Fibroblast of mammary gland (primary cell): ENCODE measurements around the gene AP1B1.

Experiments
- DNase-seq: peaks from one replicate; pipeline ENCODE4 v3.0.0-alpha.2; 2010; ENCODE audit warnings: low read depth
- H3K4me3 ChIP-seq: 2 replicates; pipeline ENCODE4 v1.5.1; 2011; ENCODE audit warnings: low read depth, mild to moderate bottlenecking, low read length, moderate library complexity; ENCODE audit not compliant: control insufficient read depth
- TF ChIP-seq, protein P1 (sequence below): conservative IDR thresholded peaks from 2 replicates; pipeline ENCODE4 v1.5.1; 2011; ENCODE audit warnings: low read depth, low read length, inconsistent platforms; ENCODE audit not compliant: control insufficient read depth, insufficient read depth

The AP1B1 gene

DNA sequence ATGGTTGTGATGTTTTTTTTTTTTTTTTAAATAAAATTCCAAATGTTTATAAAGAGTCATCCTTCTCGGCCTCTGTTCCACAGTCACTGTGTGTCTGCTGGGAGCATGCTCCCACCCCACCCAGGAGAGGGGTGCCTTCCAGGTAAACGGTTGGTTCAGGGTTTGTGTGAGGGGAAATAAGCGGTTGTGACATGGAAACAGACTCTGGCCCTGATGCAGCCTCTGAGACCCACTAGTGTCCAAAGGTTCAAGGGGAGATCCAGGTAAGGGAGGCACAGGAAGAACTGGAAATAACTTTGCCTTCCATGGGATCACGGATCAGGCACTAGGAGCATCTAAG lies 87.9 kb downstream of the AP1B1 start:
- no peak overlapping the region for H3K4me3 ChIP-seq
- TF ChIP-seq, protein P1, sequence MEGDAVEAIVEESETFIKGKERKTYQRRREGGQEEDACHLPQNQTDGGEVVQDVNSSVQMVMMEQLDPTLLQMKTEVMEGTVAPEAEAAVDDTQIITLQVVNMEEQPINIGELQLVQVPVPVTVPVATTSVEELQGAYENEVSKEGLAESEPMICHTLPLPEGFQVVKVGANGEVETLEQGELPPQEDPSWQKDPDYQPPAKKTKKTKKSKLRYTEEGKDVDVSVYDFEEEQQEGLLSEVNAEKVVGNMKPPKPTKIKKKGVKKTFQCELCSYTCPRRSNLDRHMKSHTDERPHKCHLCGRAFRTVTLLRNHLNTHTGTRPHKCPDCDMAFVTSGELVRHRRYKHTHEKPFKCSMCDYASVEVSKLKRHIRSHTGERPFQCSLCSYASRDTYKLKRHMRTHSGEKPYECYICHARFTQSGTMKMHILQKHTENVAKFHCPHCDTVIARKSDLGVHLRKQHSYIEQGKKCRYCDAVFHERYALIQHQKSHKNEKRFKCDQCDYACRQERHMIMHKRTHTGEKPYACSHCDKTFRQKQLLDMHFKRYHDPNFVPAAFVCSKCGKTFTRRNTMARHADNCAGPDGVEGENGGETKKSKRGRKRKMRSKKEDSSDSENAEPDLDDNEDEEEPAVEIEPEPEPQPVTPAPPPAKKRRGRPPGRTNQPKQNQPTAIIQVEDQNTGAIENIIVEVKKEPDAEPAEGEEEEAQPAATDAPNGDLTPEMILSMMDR: no peak
- no peak for DNase-seq

DNA sequence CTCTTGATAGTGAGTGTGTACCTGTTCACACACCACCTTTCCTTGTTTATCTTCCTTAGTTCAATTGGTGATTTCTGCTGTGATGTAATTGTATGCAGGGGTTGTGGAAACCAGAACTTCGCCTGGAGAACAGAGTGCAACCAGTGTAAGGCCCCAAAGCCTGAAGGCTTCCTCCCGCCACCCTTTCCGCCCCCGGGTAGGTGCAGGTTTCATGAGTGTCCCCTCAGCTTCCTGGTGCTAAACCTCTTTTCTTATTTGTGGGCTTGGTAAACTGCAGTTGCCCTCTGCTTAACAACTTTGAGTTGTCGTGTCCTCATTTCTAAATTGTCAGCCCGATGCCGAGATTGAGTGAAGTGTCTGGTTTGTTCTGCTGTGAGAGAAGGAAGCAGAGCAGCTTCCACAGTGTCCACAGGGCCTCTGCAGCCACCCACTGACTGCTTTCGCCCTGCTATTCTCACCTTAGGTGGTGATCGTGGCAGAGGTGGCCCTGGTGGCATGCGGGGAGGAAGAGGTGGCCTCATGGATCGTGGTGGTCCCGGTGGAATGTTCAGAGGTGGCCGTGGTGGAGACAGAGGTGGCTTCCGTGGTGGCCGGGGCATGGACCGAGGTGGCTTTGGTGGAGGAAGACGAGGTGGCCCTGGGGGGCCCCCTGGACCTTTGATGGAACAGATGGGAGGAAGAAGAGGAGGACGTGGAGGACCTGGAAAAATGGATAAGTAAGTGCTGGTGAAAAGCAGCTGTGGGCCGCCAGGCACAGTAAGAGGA lies 89.1 kb downstream of the AP1B1 start:
- DNase-seq: no peak
- H3K4me3 ChIP-seq: no peak overlapping the region
- TF ChIP-seq, protein P1: no peak

DNA sequence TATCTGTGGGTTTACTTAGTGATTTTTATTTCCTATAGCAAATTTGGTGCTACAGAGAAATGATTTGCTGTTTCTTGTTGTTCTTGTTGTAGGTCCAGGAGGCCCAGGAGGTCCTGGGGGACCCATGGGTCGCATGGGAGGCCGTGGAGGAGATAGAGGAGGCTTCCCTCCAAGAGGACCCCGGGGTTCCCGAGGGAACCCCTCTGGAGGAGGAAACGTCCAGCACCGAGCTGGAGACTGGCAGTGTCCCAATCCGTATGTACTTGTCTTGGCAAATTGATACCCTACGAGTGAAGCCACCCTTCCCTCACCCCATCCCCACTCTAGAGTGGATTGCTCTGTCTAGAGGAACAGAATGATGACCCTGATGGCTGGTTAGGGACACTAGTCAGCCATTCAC lies 89.7 kb downstream of the AP1B1 start:
- DNase-seq: no peak
- no peak overlapping the region for H3K4me3 ChIP-seq
- TF ChIP-seq, protein P1: no peak

DNA sequence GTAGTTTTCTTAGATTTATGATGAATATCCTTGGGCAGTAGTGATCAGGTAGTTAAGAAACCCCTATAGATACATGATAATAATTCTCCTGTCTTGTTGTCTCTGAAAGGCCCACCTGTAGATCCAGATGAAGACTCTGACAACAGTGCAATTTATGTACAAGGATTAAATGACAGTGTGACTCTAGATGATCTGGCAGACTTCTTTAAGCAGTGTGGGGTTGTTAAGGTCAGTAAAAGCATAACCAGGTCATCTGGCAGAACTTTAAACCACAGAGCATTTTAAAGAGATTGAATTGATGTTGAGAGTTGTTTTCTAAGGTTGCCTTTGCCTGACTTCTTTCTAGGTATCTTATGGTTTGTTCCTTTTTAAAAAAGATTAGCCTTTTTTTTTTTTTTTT lies 96.0 kb downstream of the AP1B1 start:
- no peak for DNase-seq
- TF ChIP-seq, protein P1: no peak
- H3K4me3 ChIP-seq: no peak overlapping the region

DNA sequence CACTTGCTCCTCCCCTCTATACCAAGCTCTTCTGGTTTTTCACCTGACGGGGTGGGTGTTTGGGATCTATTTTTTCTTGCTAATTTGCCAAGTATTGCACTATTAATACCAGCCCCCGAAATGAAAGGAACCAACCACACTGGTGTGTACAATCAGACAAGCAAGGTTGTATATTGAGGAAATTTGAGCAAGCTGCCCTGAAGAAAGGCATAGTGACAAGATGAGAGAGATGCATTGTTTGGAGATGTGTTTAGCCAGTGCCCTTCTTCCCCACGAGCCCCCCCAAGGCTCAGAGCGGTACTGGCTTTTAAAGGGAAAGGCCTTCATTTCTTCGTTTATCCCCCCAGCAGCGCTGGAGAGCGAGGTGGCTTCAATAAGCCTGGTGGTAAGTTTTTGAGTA lies 97.2 kb downstream of the AP1B1 start:
- TF ChIP-seq, protein P1: no peak
- no peak for DNase-seq
- no peak overlapping the region for H3K4me3 ChIP-seq

DNA sequence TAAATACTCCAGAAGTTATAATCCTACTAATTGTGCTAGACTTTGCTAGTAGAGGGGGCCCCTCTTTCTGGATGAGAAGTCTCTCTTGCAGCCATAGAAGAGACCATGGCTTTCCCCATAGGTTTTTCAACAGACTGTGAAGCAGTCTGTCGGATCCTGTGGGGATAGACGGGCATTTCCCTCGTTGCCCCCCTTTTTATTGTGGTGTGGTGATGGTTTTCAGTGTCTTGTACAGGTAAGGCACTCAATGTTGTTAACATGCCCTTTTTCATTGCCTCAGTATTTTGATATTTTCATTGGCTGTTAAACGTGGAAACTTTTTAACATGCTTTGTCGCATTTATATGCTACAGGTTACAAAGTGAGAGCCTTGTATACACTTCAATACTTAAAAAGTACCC lies 98.3 kb downstream of the AP1B1 start:
- DNase-seq: no peak
- TF ChIP-seq, protein P1: no peak
- H3K4me3 ChIP-seq: no peak overlapping the region

DNA sequence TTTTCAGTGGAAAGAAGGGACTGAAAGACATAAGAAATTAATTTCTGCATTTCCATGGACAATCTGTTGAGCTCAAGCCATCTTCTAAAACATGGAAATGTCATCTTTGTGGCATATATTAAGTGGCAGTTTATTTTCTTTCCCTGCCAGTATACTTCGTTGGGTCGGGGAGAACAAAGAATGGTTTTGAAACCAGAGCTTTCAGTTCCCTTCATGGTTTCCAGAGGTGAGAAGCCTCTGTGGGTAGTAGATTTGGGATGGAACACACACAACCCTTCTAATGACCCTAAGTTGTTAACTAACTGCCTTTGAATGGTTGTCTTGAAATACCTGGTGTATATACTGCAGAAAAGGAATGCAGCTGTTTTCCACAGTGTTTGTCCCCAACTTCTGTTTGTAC lies 99.5 kb downstream of the AP1B1 start:
- no peak overlapping the region for H3K4me3 ChIP-seq

More for the DNA sequence above, 99.5 kb downstream of the AP1B1 start:
- TF ChIP-seq, protein P1: no peak
- no peak for DNase-seq
